HG03095 (cell line): Measurements from ENCODE around the gene HPSE2.
"Not testable (repeated sequence)": the region's sequence is repeated elsewhere in the genome, so short reads cannot be mapped to it uniquely, and the experiment has no call there.

Source experiments
- ATAC-seq: cut with Tn5 transposase; IDR thresholded peaks from one replicate; pipeline ENCODE4 v1.9.1; 2021; ENCODE audit warnings: moderate library complexity; ENCODE audit not compliant: unreplicated experiment

The HPSE2 gene

GRCh38 chr10:99008054-99008453 is 227.6 kb downstream of the HPSE2 start:
- ATAC-seq: no peak

GRCh38 chr10:99007457-99007856 is 228.2 kb downstream of the HPSE2 start:
- no peak for ATAC-seq

GRCh38 chr10:99005254-99005653 is 230.4 kb downstream of the HPSE2 start:
- no peak for ATAC-seq

GRCh38 chr10:99004738-99005137 is 230.9 kb downstream of the HPSE2 start:
- ATAC-seq: no peak

- no peak for ATAC-seq
Observed at GRCh38 chr10:99002392-99002791, 233.3 kb downstream of the HPSE2 start.

- no peak for ATAC-seq
Observed at GRCh38 chr10:98997596-98997995, 238.1 kb downstream of the HPSE2 start.

GRCh38 chr10:98994030-98994429 is 241.6 kb downstream of the HPSE2 start:
- ATAC-seq: no peak

- ATAC-seq: not testable (repeated sequence)
Observed at GRCh38 chr10:98983751-98984150, 251.9 kb downstream of the HPSE2 start.

GRCh38 chr10:98980353-98980752 is 255.3 kb downstream of the HPSE2 start:
- no peak for ATAC-seq

GRCh38 chr10:98971464-98971863 is 264.2 kb downstream of the HPSE2 start:
- ATAC-seq: no peak

GRCh38 chr10:98967601-98968000 is 268.1 kb downstream of the HPSE2 start:
- no peak for ATAC-seq

GRCh38 chr10:98963608-98964007 is 272.0 kb downstream of the HPSE2 start:
- ATAC-seq: no peak

GRCh38 chr10:98959379-98959778 is 276.3 kb downstream of the HPSE2 start:
- ATAC-seq: no peak

GRCh38 chr10:98957801-98958200 is 277.9 kb downstream of the HPSE2 start:
- no peak for ATAC-seq

- no peak for ATAC-seq
Observed at GRCh38 chr10:98956576-98957260, 278.9 kb downstream of the HPSE2 start.

GRCh38 chr10:98953251-98953650 is 282.4 kb downstream of the HPSE2 start:
- ATAC-seq: no peak

- no peak for ATAC-seq
Observed at GRCh38 chr10:98951269-98952000, 284.2 kb downstream of the HPSE2 start.

GRCh38 chr10:98950106-98950505 is 285.5 kb downstream of the HPSE2 start:
- ATAC-seq: no peak

GRCh38 chr10:98949306-98949705 is 286.3 kb downstream of the HPSE2 start:
- ATAC-seq: no peak

- ATAC-seq: no peak
Observed at GRCh38 chr10:98943681-98944080, 292.0 kb downstream of the HPSE2 start.

GRCh38 chr10:98929709-98930108 is 305.9 kb downstream of the HPSE2 start:
- no peak for ATAC-seq

- no peak for ATAC-seq
Observed at GRCh38 chr10:98925651-98926050, 310.0 kb downstream of the HPSE2 start.

GRCh38 chr10:98924526-98924925 is 311.1 kb downstream of the HPSE2 start:
- ATAC-seq: no peak
